Frontal cortex (tissue), 4 donors: ENCODE data around the gene SPEM3. TPM values are rescaled to one million over a fixed set of nuclear protein-coding genes. Genes with fewer than 3 reads are reported as not detected.
A peak's percentile ranks its signal among the peaks of the same experiment; 100 is the strongest.

Source experiments
- DNase-seq, 2 donors: peaks; one replicate each; pipeline ENCODE4 v3.0.0; 2012; ENCODE audit warnings: low spot score in 2 of 2
- FAIRE-seq: peaks from 2 replicates; lab custom pipeline; 2012; peaks lifted over from hg19 to GRCh38; lab: Jason Lieb, UNC
- total RNA-seq: library from RNA; depleted of rRNA; stranded (reverse); fragments of >200 nt; gene quantifications from one replicate; pipeline ENCODE4 v1.2.3, GENCODE V29; 2014
- donor health status: control.
- donor health status: control.
- donor health status: control.

SPEM3 gene
- total RNA-seq, 1 donor from 2014 or later: not detected

DNA sequence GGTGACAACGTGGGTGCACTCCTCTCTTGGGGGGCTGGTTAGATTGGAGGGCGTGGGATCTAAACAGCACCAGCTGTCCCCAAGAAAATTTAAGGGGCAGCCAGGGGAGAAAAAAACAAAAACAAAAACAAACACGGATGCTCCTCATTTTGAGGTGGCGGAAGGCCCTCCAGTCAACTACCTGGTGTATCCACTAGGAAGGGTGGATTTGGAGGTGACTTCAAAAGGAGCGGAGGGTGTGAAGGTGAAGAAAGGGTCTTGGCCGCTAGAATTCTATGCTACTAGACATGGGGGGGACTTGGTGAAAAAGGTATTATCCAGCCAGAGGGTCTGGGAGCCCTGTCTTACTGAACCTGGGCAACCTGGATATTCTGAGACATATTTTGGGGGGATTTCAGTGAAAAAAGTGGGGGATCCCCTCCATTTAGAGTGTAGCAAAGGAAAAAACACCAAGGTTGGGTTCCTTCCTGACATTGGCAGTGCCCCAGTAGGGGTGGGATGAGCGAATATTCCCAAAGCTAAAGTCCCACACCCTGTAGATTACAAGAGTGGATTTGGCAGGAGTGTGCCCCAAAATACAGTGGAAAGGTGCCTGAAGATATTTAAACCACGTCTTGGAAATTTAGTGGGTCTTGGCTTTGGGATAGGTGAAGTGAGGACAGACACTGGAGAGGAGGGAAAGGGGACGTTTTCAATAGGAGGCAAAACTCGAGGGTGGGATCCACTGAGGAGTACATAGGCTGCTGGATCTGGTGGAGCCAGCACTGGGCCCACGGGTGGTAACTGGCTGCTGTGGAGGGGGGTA, 10.2 kb downstream of the SPEM3 start:
- DNase-seq: no peak
- FAIRE-seq: no peak

DNA sequence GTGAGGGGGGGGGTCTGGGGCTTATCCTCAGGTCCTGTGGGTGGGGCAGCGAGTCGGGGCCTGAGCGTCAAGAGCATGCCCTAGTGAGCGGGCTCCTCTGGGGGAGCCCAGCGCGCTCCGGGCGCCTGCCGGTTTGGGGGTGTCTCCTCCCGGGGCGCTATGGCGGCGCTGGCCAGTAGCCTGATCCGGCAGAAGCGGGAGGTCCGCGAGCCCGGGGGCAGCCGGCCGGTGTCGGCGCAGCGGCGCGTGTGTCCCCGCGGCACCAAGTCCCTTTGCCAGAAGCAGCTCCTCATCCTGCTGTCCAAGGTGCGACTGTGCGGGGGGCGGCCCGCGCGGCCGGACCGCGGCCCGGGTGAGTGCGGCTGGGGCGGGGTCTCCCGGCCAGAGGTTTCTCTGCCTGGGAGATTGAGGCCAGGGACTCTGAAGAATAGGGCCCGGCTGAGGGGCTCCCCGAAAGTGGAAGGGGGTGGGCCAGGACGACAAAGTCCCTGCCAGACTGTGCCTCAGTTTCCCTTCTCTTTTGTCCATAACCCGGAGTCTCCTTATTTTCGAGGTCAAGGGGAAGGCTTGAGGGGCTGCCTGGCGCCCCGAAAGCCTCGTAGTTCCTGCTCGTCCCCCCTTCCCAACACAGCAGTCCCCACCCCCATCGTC, 10.9 kb downstream of the SPEM3 start, which contains the start of gene FGF11:
Gene FGF11 (plus strand): TSS at position 51 of the 651 bp plus-strand sequence. CDS start 109 bp downstream, at position 160.
- FAIRE-seq: no peak
- no peak for DNase-seq

DNA sequence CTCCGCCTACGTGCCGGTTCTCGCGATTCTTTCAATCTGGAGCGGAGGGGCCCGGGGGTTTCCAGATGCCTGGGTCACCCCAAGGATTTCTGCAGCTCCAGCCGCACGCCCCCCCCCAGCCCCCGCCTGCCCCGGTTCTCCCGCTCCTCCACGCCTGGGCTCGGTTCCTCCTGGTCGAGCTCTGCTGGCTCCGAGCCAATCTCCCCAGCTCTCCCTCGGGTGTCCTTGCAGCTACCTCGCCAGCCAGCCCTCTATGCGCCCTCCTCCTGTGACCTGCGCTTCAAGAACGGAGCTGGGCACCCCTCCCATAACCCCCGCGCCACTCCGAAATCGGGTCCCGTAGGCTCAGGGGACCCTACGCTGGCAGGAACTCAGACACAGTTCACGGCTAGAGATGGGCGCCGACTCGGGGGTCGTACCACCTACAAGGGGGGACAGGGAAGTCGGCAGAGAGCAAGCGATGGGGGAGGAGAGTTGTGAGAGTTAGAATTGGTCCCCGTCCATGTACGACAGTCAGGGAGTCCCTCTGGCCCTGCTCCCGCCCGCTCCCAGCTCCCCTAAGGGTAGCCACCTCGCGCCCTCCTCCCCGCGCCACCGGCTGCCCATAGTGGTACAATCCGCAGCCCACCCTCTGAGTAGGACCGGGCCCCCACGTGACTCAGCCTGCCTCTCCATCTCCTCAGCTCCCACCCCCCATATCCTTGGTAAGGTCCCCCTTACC, 11.6 kb downstream of the SPEM3 start:
- DNase-seq (no peak), FAIRE-seq (no peak)

DNA sequence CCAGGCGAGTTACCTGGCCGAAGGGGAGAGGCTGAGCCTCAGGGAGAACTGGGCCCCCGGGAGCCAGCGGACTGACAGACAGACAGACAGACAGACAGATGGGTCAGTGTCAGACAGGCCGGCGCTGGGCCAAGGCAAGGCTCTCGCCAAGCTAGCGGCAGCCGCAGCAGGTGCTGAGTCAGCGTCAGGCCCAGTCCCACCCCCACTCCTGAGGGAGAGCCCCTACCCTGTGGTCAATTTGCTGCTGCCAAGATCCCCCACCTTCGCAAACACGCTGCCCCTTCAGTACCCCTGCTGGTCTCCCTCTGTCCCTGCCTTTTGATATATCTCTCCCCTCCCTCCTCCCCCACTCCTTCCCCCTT, 12.2 kb downstream of the SPEM3 start:
- no peak for FAIRE-seq
- DNase-seq: no peak

DNA sequence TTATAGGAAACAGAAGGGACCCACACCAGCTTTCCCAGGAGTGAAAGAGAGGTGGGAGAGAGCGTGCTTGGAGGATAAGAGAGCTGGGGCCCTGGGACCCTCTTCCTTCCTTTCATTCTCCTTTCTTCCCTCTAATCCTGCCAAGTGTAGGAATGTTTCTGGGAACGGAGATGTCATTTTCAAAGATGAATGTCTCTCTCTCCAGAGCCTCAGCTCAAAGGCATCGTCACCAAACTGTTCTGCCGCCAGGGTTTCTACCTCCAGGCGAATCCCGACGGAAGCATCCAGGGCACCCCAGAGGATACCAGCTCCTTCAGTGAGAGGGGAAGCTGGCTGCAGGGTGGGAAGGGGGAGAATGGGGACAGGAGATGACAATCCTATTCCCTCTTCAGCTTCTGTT, 12.6 kb downstream of the SPEM3 start:
- no peak for FAIRE-seq
- no peak for DNase-seq

DNA sequence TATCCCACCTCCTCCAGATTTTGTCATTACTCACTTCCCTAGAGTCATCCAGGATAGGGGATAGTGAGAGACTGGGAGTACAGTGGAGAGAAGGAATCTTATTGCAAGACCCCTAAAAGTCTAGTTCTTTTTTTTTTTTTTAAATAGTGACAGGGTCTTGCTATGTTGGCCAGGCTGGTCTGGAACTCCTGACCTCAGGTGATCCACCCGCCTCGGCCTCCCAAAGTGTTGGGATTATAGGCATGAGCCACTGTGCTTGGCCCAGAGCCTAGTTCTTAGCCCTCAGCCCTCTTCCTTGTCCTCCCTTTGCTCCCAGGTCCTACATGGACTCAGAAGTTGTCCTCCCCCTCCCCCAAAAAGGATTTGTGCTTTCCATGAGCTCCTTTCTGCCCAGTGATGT, 13.5 kb downstream of the SPEM3 start:
- FAIRE-seq (no peak), DNase-seq (no peak)

DNA sequence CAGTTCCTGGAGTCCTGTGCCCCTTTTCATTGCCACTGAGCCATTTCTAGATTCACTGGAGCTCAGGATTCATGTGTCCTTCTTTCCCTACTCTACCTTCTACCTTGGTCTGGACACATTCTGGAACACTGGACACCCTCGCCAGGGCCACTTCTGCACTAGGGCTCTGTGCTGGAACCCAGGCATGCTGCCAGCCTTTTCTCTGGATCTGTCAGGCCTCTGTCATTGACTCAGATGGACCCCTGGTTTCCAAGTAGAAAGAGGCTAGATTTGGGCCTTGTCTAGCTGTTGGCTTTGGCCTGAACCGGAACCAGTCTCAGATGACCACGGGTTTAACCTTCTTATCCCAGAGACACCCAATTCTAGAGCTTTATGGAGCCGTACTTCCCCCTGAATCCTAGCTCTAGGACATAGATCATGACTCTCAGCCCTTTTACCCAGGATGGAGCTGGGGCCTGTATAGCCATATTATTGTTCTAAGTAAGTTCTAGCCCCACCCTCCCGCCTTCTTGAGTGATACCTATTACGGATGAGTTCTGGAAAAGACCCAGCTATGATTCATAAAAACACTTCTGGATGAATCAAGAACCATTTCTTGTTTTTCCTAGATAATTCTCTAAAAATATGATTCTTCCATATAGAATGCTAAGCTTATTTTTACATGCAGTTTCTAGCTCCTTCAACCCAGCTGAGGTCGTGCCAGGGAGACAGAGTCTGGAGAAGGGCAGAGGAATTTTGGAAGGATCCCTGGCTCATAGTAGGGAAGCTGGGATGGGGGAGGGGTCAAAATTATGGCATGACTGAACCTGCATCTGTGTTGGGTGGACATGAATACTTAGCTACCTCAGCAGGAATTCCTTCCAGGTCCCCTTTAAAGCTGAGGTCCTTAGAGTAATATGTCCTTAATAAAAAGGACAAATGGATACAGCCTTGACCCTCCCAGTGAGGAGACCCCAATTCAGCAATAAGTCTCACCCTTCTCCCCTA, 15.1 kb downstream of the SPEM3 start:
- no peak for DNase-seq
- no peak for FAIRE-seq

DNA sequence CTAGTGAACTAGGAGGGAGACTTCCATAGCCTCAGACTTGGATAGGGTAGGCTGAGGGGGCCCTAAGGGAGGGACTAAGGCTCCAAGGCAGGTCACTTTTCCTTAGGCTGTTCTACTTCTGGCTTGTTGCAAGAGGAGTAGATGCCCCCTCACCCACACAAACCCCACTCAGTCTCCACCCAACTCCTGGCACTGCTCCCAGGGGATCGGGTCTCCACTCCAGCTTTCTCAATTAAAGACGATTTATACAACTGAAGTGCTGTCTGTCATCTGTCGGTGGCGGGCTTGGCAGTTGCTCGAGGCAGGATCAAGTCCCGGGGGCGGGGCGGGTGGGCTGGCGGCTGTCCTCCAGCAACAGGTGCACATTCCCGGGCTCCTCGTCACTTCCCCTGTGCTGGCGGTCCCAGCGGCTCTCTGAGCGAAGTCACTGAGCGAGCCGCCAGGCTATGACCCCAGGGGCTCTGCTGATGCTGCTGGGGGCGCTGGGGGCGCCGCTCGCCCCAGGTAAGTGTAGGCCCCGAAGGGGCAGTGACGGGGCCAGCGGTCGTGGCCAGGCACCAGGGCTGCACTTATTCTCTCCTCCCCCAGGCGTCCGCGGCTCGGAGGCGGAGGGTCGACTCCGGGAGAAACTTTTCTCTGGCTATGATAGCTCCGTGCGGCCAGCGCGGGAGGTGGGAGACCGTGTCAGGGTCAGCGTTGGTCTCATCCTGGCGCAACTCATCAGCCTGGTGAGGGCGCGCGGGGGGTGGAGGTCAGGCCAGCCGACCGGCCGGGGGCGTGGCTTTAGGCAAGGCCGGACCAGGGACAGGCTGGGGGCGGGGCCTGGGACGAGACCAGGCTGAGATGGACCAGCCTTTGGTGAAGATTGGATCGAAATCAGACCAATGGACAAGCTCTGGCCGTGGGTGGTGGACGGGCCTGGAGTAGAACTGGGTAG, 16.3 kb downstream of the SPEM3 start, which contains the start of gene CHRNB1:
Gene CHRNB1 (plus strand): TSS at position 380 of the 937 bp plus-strand sequence. CDS start 67 bp downstream, at position 447.
- DNase-seq (peak; percentile 81 to 85), FAIRE-seq (no peak)

DNA sequence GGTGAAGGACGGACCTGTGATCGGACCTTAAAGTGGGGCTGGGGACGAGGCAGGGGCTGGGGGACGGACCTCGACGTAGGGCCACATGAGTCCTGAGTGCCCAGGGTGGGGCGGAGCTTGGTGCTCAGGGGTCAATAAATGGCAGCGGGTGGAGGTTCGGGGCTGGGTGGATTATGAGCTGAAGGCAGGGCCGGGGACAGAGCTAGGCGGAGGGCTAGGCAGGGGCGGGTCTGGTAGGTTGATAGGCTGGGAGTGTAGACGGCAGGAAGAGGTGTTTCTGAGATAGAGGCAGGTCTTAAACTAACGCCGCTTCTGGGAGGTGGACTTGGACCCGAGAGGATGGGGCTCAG, 16.9 kb downstream of the SPEM3 start:
- FAIRE-seq (no peak), DNase-seq (no peak)

DNA sequence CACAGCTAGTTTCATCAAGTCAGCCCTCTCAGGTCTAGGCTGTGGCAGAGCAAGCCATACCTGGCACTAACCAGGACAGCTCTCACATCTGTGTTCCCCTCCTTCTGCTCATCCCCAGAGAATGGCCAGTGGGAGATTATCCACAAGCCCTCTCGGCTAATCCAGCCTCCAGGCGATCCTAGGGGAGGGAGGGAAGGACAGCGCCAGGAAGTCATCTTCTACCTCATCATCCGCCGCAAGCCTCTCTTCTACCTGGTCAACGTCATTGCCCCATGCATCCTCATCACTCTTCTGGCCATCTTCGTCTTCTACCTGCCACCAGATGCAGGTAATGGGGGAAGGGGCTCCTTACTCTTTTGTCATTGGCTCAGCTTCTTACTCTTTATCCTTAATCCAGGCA, 19.8 kb downstream of the SPEM3 start:
- DNase-seq: no peak
- FAIRE-seq: no peak

DNA sequence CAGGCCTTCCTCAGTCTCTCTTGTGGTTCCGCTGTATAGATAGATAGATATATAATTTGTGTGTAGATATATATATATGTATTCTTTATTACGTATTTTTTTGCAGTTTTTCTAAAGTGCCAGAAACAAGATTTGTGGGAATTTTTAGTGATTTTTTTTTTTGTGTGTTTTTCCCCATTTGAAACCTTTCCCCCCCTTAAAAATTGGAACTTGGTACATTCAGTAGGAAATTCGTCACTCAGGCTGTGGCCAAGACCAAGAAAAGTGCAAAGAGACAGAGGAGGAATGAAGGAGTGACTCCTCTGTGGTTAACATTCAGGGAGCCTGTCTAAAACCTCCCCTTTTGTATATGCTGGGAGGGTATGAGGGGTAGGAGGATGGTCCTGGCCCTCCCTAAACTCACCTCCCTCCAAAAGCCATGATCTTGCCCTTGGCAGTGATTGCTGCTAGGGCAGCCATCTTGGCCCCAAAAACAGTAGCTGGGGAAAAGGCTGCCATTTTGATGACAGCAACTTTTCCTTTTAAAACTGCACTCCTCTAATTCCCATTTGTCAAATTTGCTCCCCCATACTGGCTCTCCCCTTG, 31.4 kb downstream of the SPEM3 start:
- FAIRE-seq: no peak

DNA sequence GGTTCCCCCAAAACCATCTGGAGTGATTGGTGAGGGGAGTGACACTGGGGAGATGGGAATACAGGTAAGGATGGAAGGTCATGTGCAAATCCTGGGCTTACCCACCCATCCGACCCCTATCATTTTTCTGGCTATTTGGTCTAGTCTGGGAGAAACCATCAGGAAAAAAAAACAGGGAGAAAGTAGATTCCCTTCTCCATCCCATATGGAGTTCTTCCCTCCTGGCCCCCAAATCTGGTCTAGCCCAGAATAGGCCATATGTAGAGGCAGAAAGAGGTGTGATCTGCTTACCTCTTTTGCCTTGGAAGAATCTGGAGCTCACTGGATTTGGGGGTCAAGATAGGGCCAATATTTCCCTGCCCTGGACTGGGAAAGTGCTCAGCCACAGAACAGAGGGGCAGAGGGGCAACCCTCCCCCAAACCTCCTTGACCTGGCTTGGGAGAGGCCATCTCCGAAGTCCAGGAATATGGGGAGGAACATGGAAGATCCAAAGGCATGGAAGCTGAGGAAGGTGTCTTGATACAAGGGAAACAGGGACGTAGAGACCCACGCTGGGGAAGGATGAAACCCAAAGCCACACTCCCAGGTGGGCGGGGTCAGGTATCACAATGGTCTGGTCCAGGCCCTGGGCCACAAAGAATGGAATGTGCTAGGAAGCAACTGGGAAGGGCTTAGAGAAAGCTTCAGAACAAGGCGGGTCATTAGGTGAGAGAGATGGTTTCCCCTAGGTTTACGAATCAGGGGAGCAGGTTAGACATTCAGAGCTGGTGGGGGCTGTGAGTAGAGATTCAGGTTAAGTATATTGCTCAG, 32.4 kb downstream of the SPEM3 start:
- FAIRE-seq: no peak

More for the DNA sequence above, 31.4 kb downstream of the SPEM3 start:
- no peak for DNase-seq

DNA sequence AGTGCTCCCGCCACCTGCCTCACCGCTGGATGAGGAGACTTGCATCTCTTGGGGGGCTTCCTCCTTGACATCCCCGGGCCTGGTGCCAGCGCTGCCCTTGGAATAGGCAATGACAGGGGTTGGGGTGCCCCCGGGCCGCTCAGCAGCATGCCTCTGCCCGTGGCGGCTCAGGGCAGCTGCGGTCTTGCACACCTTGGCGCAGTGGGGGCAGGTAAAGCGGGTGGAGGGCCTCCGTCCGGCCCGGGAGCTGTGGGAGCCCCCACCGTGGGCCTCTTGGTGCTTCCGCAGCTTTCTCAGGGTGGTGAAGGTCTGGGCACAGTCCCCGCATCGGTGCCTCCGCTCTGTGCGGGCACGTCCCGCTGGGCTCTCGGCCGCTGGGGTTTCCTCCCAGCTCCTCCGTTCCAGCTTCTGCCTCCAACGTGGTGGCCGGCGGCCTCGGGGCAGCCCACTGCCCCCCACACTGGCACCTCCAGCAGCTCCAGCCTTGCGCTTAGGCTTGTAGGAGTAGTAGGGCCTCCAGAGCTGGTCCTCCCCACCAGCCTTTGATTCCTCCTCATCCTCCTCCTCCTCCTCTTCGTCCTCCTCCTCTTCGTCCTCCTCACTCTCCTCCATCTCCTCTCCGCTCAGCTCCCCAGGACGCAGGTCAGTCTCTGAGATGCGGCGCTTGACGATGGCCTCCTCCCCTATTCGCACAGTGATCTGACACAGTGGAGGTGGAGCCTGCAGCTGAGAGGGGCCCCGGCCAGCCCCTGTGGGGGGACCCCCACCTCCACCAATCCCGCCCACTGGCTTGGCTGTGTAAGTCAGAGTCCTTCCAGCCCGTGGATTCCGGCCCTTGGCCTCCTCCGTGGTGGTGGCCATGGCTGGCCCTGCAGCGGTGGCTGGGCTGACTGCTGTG, 34.1 kb downstream of the SPEM3 start:
- DNase-seq (no peak), FAIRE-seq (no peak)

More for the DNA sequence above, 32.4 kb downstream of the SPEM3 start:
- no peak for DNase-seq

DNA sequence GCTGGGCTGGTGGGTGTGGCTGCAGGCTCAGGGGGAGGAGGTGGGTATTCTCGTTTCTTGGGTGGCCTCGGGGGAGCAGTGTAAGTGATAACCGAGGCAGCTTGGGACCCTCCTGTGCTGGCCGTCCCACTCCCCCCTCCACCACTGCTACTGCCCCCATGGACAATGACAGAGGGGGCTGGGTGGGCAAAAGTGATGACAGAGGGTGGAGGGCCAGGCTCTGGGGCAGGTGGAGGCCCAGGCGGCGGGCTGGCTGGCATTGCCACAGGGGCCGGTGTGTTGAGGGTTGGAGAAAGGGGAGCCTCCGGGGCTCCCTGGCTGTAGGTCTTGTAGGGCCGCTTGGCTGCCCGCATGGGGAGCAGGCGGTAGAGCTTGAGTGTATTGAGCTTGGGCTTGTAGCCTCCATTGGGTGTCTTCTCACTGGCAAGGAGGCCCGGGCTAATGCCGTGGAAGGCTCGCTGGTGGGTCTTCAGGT, 34.8 kb downstream of the SPEM3 start:
- no peak for FAIRE-seq
- no peak for DNase-seq

DNA sequence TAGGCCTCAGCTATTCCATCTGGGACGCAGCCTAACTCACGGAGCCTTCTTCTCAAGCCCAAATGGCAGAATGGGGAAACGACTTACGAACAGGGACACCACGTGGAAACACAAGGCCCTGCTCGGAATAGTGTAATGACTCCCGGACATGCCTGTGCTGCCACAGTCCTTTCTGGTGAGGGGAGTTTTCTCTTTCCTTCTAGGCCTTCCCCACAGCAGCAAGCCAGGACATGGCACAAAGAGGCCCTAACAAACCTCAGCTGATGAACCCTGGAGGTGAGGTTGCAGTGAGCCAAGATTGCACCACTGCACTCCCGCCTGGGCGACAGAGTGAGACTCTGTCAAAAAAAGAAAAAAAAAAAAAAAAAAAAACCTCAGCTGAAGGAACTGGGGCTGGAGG, 35.4 kb downstream of the SPEM3 start:
- FAIRE-seq (no peak), DNase-seq (peak in 1 of 2 donors; percentile 34)

DNA sequence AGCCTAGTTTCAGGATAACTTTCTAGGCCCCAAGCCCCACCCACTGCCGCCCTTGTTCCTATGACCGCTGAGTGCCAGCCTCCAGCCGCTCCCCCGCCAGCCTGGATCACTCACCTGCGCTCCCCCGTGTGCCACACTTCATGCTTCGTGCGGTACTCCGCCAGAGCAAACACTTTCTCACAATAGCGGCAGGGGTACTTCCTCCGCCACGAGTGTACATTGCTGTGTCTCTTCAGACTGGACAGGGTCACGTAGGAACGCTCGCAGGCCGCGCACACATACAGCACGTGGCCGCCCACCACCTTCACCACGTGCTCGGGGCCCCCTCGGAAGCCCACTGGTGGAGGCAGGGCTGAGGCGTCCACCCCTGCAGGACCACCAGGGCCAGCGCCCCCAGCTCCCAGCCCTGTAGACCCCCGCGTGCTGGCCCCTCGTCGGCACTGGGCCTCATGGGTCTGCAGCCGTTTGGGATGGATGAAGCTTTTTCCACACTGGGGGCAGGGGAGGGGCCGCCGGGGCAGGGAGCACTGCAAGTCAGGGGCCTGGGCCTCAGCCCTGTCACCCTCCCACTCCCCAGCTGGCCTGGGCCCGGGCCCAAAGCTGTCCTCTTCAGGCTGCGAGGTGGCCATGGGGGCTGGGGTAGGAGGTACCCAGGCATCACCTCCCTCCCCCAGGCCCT, 37.1 kb downstream of the SPEM3 start:
- FAIRE-seq (no peak), DNase-seq (peak in 1 of 2 donors; percentile 10)
